Activated CD4-positive, alpha-beta memory T cell treated with anti-CD3 and anti-CD28 coated beads for 36 hours (primary cell): Measurements from ENCODE around the gene ZNF804B. TPM values are rescaled to one million over a fixed set of nuclear protein-coding genes. Genes with fewer than 3 reads are reported as not detected.
A peak's percentile ranks its signal among the peaks of the same experiment; 100 is the strongest.

Experiments
- CTCF ChIA-PET: fragments of 350-600 bp; sonication (Branson Sonifier 250); formaldehyde crosslinking; loops from one replicate; lab custom pipeline; 2021; ENCODE audit warnings: antibody characterized with exemption, inconsistent platforms; lab: Charles Lee
- POLR2A ChIA-PET: fragments of 350-600 bp; sonication (Branson Sonifier 250); formaldehyde crosslinking; loops from one replicate; lab custom pipeline; 2021; ENCODE audit warnings: antibody characterized with exemption; lab: Charles Lee
- DNase-seq: peaks from one replicate; pipeline ENCODE4 v3.0.0-alpha.2; 2020
- H3K27ac Mint-ChIP-seq: one replicate; pipeline ENCODE4 v1.8.0; 2021; ENCODE audit warnings: mixed read lengths
- H3K27me3 Mint-ChIP-seq: one replicate; pipeline ENCODE4 v1.8.0; 2021; ENCODE audit warnings: mixed read lengths
- H3K36me3 Mint-ChIP-seq: one replicate; pipeline ENCODE4 v1.8.0; 2021; ENCODE audit warnings: mixed read lengths
- H3K4me1 Mint-ChIP-seq: one replicate; pipeline ENCODE4 v1.8.0; 2021; ENCODE audit warnings: low read depth, mixed read lengths
- H3K4me3 Mint-ChIP-seq: one replicate; pipeline ENCODE4 v1.8.0; 2021; ENCODE audit warnings: mild to moderate bottlenecking, mixed read lengths
- H3K9me3 Mint-ChIP-seq: one replicate; pipeline ENCODE4 v1.8.0; 2021; ENCODE audit warnings: mixed read lengths
- intact Hi-C: fragments of 100-400 bp; cut with micrococcal nuclease; formaldehyde crosslinking; loops from one replicate; pipeline ENCODE4 v1.15.1; 2023
- total RNA-seq, 2 experiments: library from RNA; stranded (reverse); gene quantifications; one replicate each; pipeline ENCODE4 v1.2.3, GENCODE V29; 2021

The ZNF804B gene
- total RNA-seq, 2 experiments from 2014 or later: not detected

- H3K36me3 Mint-ChIP-seq: no peaks in the 10 kb centered on the region
- POLR2A ChIA-PET: no interaction called here
Measured at GRCh38 chr7:88928276-88928675, 168.8 kb downstream of the ZNF804B start.

GRCh38 chr7:88929719-88930118 lies 170.2 kb downstream of the ZNF804B start:
- Mint-ChIP-seq H3K4me3 (no peak overlapping the region), H3K36me3 (no peaks in the 10 kb centered on the region), H3K27me3 (no peaks in the 10 kb centered on the region), H3K27ac (no peak overlapping the region), H3K4me1 (no peaks in the 10 kb centered on the region), H3K9me3 (no peaks in the 10 kb centered on the region)
- ChIA-PET CTCF (no interaction called here), POLR2A (no interaction called here)
- intact Hi-C loops: no loop called here
- DNase-seq: no peak

More at GRCh38 chr7:88928276-88928675, 168.8 kb downstream of the ZNF804B start:
- intact Hi-C loops: no loop called here
- Mint-ChIP-seq H3K27ac (no peak overlapping the region), H3K4me1 (no peaks in the 10 kb centered on the region), H3K4me3 (no peak overlapping the region), H3K27me3 (no peaks in the 10 kb centered on the region), H3K9me3 (no peaks in the 10 kb centered on the region)
- no peak for DNase-seq
- CTCF ChIA-PET: no interaction called here

- no peaks in the 10 kb centered on the region for H3K27me3 Mint-ChIP-seq
- intact Hi-C loops: no loop called here
- H3K36me3 Mint-ChIP-seq: no peaks in the 10 kb centered on the region
- ChIA-PET POLR2A (no interaction called here), CTCF (no interaction called here)
- H3K4me1 Mint-ChIP-seq: no peaks in the 10 kb centered on the region
- H3K27ac Mint-ChIP-seq: no peak overlapping the region
- H3K9me3 Mint-ChIP-seq: no peaks in the 10 kb centered on the region
- DNase-seq: no peak
- H3K4me3 Mint-ChIP-seq: no peak overlapping the region
Measured at GRCh38 chr7:88933285-88933684, 173.8 kb downstream of the ZNF804B start.

GRCh38 chr7:88942815-88943501 lies 183.5 kb downstream of the ZNF804B start:
- Mint-ChIP-seq H3K9me3 (no peaks in the 10 kb centered on the region), H3K4me1 (no peaks in the 10 kb centered on the region), H3K36me3 (no peaks in the 10 kb centered on the region), H3K27me3 (no peaks in the 10 kb centered on the region), H3K27ac (no peak overlapping the region), H3K4me3 (no peak overlapping the region)
- DNase-seq: no peak
- CTCF ChIA-PET: no interaction called here
- intact Hi-C loops: no loop called here
- POLR2A ChIA-PET: no interaction called here

- Mint-ChIP-seq H3K27ac (no peak overlapping the region), H3K4me3 (no peak overlapping the region), H3K4me1 (no peaks in the 10 kb centered on the region), H3K9me3 (no peaks in the 10 kb centered on the region), H3K27me3 (no peaks in the 10 kb centered on the region), H3K36me3 (no peaks in the 10 kb centered on the region)
- intact Hi-C loops: no loop called here
- ChIA-PET CTCF (no interaction called here), POLR2A (no interaction called here)
- DNase-seq: no peak
Measured at GRCh38 chr7:88951826-88952225, 192.3 kb downstream of the ZNF804B start.

- no peak overlapping the region for H3K4me3 Mint-ChIP-seq
- no peak overlapping the region for H3K27ac Mint-ChIP-seq
- H3K4me1 Mint-ChIP-seq: no peaks in the 10 kb centered on the region
- H3K36me3 Mint-ChIP-seq: no peaks in the 10 kb centered on the region
- no peak for DNase-seq
- no peaks in the 10 kb centered on the region for H3K27me3 Mint-ChIP-seq
- no peaks in the 10 kb centered on the region for H3K9me3 Mint-ChIP-seq
- ChIA-PET CTCF (no interaction called here), POLR2A (no interaction called here)
- intact Hi-C loops: no loop called here
Measured at GRCh38 chr7:88964418-88964817, 204.9 kb downstream of the ZNF804B start.

- no peak overlapping the region for H3K27ac Mint-ChIP-seq
- intact Hi-C loops: no loop called here
- no peak for DNase-seq
- no peak overlapping the region for H3K4me3 Mint-ChIP-seq
- no peaks in the 10 kb centered on the region for H3K9me3 Mint-ChIP-seq
- H3K4me1 Mint-ChIP-seq: no peaks in the 10 kb centered on the region
- ChIA-PET CTCF (no interaction called here), POLR2A (no interaction called here)
- H3K36me3 Mint-ChIP-seq: no peaks in the 10 kb centered on the region
- H3K27me3 Mint-ChIP-seq: no peaks in the 10 kb centered on the region
Measured at GRCh38 chr7:88965371-88965770, 205.9 kb downstream of the ZNF804B start.

- Mint-ChIP-seq H3K9me3 (no peaks in the 10 kb centered on the region), H3K4me3 (no peak overlapping the region), H3K27ac (no peak overlapping the region), H3K36me3 (no peaks in the 10 kb centered on the region), H3K4me1 (no peaks in the 10 kb centered on the region), H3K27me3 (no peaks in the 10 kb centered on the region)
- CTCF ChIA-PET: no interaction called here
- DNase-seq: no peak
- intact Hi-C loops: no loop called here
- POLR2A ChIA-PET: no interaction called here
Measured at GRCh38 chr7:88967432-88967831, 207.9 kb downstream of the ZNF804B start.

GRCh38 chr7:88969167-88969566 lies 209.7 kb downstream of the ZNF804B start:
- Mint-ChIP-seq H3K9me3 (no peaks in the 10 kb centered on the region), H3K36me3 (no peaks in the 10 kb centered on the region), H3K27me3 (no peaks in the 10 kb centered on the region), H3K4me1 (no peaks in the 10 kb centered on the region), H3K27ac (no peak overlapping the region), H3K4me3 (no peak overlapping the region)
- POLR2A ChIA-PET: no interaction called here
- intact Hi-C loops: no loop called here
- DNase-seq: no peak
- CTCF ChIA-PET: no interaction called here

GRCh38 chr7:88985295-88985694 lies 225.8 kb downstream of the ZNF804B start:
- intact Hi-C loops: no loop called here
- no peak for DNase-seq
- POLR2A ChIA-PET: no interaction called here
- CTCF ChIA-PET: no interaction called here
- no peaks in the 10 kb centered on the region for H3K36me3 Mint-ChIP-seq
- H3K27ac Mint-ChIP-seq: no peak overlapping the region
- H3K4me3 Mint-ChIP-seq: no peak overlapping the region
- H3K4me1 Mint-ChIP-seq: no peaks in the 10 kb centered on the region
- H3K9me3 Mint-ChIP-seq: no peaks in the 10 kb centered on the region
- no peaks in the 10 kb centered on the region for H3K27me3 Mint-ChIP-seq

- H3K9me3 Mint-ChIP-seq: no peaks in the 10 kb centered on the region
- POLR2A ChIA-PET: no interaction called here
- H3K36me3 Mint-ChIP-seq: no peaks in the 10 kb centered on the region
- CTCF ChIA-PET: no interaction called here
- no peak overlapping the region for H3K4me3 Mint-ChIP-seq
- H3K27ac Mint-ChIP-seq: no peak overlapping the region
- no peak for DNase-seq
- intact Hi-C loops: loop anchor here (10.0 kb wide), 2 partner anchors 1173 to 1343 kb away; partner anchors contain the start of gene GTPBP10
- H3K4me1 Mint-ChIP-seq: peaks cover 20% of the 10 kb centered on the region
- peaks cover 2% of the 10 kb centered on the region for H3K27me3 Mint-ChIP-seq
Measured at GRCh38 chr7:89001306-89001705, 241.8 kb downstream of the ZNF804B start.

- H3K4me3 Mint-ChIP-seq: peak overlapping the region; percentile 57
- DNase-seq: no peak
- POLR2A ChIA-PET: interaction anchor here (0.6 kb wide), 1 partner anchor 37 kb away, joined by 3 read pairs; no protein-coding TSS in a partner anchor
- H3K27ac Mint-ChIP-seq: peak overlapping the region; percentile 73
- intact Hi-C loops: loop anchor here (2.0 to 10.0 kb wide), 3 partner anchors 26 to 1342 kb away; partner anchors contain the start of gene GTPBP10
- H3K27me3 Mint-ChIP-seq: peaks cover 2% of the 10 kb centered on the region
- CTCF ChIA-PET: interaction anchor here (0.6 kb wide), 1 partner anchor 107 kb away, joined by 3 read pairs; no protein-coding TSS in a partner anchor
- peaks cover 20% of the 10 kb centered on the region for H3K4me1 Mint-ChIP-seq
- no peaks in the 10 kb centered on the region for H3K9me3 Mint-ChIP-seq
- H3K36me3 Mint-ChIP-seq: no peaks in the 10 kb centered on the region
Measured at GRCh38 chr7:89002981-89003956, 243.8 kb downstream of the ZNF804B start.
